HL-60/S4 treated with retinoic acid at 250 ng/mL for 4 days and 3 days (cell line): ENCODE results near the gene HSPA1L.

Experiments used
- in situ Hi-C: fragments of 300-500 bp; cut with MboI; formaldehyde crosslinking; loops from 2 replicates; pipeline ENCODE4 v1.7.0; 2022; ENCODE audit warnings: low sequenced_read_pairs

The HSPA1L gene

DNA sequence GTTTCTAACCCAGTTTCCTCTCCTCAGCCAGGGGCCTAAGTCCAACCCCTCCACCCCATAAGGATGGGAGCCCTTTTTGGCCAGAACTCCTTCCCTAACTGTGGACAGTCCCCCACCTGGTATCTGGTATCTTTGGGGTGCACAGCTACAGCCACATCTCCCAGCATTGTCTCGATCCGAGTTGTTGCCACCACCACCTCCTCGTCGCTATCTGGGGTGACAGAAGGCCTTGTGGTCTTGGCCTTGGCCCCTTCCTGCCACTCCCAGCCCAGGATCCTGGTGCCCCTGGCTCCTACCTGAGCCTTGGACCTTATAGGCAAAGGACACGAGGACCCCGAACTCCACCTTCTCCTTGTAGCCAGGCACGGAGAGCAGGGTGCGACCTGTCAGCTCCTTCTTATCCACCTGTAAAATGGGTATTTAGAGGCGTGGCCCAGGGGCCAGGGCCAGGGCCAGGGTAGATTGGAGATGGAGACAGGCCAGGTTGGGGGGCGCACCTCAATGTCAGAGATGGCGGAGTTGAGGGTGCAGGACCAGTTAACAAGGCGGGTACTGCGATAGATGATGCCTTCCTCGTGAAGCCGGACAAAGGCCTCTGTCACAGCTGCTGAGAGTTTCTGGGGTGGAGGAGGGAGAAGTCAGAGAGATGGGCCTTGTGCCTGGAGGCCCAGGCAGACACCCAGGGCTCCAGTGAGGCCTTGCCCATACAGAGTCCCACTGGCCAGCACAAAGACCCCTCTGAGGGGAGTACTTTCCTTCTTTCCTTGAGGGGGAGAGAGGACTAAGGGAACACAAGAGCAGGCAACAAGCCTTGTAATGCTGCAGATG, 30.8 kb downstream of the HSPA1L start:
- in situ Hi-C loops, result no loop called here

- in situ Hi-C loops, result no loop called here
Observed at GRCh38 chr6:31782126-31782855, 32.8 kb downstream of the HSPA1L start.

DNA sequence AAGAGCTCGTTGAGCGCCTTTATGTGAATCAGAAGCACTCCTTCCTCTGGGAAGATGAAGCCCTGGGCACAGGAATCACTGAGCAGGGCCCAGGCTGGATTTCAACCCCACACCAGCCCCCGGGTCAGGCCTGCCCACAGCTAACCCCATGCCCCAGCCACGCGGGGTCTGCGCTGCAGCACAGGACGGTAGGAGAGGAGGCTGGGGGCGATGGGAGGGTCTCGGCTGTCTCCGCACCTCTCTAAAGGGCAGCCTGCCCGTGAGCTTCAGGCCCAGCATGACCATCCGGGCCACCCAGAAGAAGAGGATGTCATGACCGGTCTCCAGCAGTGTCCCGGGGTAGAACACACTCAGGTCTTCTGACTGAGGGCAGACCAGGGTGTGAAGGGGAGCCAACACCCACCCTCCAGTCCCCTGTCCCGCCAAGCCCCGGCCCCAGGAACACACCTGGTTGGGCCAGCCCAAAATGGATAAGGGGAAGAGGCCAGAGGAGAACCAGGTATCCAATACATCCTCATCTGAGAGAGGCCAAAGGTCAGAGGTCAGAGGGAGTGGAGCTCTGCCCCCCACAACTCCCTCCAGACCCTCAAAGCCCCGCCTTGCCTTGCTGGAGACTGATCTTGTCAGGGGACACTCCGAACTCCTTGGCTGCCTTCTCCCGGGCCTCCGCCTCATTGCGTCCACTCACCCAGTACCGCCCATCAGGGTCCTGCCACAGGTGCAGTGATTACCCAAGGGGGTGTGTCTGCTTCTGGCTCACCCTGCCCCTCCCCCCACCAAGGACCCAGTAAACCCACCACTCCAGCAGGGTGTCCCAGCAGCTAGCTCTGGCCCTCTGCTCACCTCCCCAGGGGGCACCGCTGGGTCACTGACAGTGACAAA, 33.6 kb downstream of the HSPA1L start:
- in situ Hi-C loops, result no loop called here

DNA sequence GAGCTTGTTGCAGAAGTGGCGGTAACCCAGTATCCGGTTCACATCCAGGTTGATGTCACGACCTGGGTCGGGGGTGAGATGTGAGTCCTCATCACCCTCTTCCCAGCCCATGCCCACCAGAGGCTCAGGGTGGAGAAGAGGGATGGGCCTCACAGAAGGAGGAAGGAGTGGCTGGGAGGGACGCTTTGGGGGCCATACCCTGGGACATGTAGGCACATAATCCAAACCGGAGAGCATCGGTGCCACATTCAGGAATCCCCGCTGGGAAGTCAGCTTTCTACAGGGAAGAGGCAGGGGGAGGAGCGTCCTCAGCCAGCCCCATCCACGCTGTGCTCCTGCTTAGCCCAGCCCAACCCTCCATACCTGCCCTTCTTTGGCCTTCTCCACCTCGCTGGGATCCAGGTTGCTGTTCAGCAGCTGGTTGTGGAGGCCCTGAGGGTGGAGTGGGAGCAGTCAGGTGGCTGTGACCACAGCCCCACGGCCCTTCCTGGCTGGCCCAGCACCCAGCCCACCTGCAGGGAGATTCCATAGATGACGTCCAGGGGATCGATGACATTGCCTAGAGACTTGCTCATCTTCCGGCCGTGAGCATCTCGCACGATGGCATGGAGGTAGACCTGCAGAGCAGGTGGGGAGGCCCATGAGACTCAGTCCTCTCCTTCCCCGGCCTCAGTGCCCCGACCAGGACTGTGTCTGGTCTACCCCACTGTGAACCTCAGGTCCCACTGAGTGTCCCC, 34.4 kb downstream of the HSPA1L start:
- in situ Hi-C loops, result no loop called here

DNA sequence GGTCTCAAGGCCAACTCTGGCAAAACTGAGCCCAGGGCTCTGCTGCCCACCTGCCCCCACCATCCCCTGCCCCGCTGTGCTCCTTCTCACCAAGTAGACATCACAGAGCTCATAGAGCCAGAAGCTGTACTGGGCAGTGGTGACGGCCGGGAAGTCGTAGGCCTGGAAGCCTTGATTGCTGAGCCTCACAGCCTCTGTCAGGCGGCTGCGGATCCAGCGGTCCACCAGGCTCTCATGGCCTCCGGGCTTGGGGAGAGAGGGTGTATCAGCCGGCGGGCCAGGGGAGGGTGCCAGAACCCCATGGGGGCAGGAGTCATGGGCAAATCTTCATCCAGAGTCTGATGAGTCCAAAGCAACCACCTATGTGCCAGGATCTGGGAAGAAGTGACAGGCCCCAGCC, 35.2 kb downstream of the HSPA1L start:
- in situ Hi-C loops, result no loop called here

- in situ Hi-C loops, result no loop called here
Observed at GRCh38 chr6:31778999-31779885, 35.8 kb downstream of the HSPA1L start.

DNA sequence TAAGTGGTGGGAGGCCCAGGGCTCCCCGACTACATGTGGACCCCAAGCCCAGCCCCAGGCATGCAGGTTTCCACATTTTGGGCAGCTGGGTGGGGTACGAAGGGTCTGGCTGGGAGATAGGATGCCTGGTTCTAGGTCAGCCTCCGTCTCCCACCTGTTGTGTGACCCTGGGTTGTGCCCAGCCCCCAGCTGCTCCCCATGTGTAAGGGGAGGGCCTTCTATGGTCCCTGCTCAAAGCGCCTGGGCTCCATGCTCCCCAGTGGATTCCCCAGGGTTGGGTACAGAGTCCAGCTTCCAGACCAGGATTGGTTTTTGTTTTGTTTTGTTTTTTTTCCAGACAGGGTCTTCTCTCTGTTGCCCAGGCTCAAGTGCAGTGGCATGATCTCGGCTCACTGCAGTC, 36.9 kb downstream of the HSPA1L start:
- in situ Hi-C loops, result no loop called here

- in situ Hi-C loops, result no loop called here
Observed at GRCh38 chr6:31777667-31778050, 37.4 kb downstream of the HSPA1L start.

DNA sequence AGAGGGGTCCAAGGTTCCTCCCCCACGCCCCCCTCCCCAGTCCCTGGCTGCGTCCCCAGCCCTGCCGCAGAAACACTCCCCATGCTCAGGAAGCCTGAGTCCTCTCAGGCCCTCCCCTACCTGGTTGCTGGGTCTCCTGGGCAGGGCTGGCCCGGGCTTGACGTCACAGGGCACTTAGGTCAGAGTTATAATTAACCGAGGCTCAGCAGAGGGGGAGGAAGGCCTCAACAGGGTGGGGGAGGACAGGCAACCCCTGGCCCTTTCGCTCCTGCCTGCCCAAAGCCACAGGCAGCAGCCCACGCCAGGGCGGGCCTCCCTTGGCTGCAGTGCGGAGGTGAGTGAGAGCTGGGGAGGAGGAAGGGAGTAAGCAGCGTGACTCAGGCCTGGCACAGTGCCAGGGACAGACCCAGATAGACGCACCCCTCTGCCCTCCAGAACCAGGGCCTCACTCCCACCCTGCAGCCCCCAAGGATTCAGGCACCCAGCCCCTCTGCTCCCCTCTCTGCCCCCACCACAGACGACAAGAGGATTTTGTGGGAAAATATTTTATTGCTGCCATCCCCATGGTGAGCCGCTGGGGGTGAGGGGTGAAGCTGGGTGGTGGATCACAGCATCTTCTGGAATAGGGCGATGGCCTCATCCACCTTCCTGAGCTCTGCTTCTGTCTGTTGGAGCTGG, 38.0 kb downstream of the HSPA1L start, which contains the start of gene VWA7:
TSS of gene VWA7 (minus strand) at position 340 of the 678 bp plus-strand sequence. CDS start 549 bp downstream, outside the sequence.
- in situ Hi-C loops, result no loop called here

- in situ Hi-C loops, result no loop called here
Observed at GRCh38 chr6:31776485-31776988, 38.5 kb downstream of the HSPA1L start.

- in situ Hi-C loops, result no loop called here
Observed at GRCh38 chr6:31775633-31776484, 39.2 kb downstream of the HSPA1L start.

DNA sequence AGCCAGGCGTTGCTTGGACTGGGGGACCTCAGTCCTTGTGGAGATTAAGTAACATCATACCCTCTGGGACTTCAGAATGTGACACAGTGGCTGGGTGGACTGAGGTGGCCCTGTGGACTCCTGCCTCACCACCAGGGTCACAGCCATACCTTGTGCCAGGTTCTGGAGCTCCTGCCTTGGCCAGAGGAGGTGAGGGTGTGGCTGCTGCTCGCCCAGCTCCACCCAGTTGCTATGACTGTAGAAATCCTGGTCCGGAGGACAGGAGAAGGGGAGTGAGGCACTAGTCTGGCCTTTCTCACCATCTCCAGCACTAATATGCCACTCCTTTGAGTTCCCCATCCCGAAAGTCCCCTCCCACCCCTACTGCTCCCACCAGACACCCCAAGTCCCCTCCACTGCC, 39.9 kb downstream of the HSPA1L start:
- in situ Hi-C loops, result no loop called here

- in situ Hi-C loops, result no loop called here
Observed at GRCh38 chr6:31771992-31772358, 43.1 kb downstream of the HSPA1L start.

DNA sequence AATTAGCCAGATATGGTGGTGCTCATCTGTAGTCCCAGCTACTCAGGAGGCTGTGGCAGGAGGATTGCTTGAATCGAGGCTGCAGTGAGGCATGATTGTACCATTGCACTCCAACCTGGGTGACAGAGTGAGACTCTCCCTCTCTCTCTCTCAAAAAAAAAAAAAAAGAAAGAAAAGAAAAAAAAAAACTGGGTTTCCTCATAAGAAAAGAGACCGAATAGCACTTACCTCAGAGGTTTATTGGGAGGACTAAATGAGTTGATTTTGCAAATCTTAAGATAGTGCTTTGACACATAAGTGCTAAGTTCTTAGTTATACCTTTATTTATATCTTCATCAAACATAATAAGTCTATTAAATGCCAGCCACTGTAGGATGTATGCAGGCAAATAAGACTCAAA, 44.2 kb downstream of the HSPA1L start:
- in situ Hi-C loops, result no loop called here

GRCh38 chr6:31769684-31770371, 45.3 kb downstream of the HSPA1L start:
- in situ Hi-C loops, result no loop called here

DNA sequence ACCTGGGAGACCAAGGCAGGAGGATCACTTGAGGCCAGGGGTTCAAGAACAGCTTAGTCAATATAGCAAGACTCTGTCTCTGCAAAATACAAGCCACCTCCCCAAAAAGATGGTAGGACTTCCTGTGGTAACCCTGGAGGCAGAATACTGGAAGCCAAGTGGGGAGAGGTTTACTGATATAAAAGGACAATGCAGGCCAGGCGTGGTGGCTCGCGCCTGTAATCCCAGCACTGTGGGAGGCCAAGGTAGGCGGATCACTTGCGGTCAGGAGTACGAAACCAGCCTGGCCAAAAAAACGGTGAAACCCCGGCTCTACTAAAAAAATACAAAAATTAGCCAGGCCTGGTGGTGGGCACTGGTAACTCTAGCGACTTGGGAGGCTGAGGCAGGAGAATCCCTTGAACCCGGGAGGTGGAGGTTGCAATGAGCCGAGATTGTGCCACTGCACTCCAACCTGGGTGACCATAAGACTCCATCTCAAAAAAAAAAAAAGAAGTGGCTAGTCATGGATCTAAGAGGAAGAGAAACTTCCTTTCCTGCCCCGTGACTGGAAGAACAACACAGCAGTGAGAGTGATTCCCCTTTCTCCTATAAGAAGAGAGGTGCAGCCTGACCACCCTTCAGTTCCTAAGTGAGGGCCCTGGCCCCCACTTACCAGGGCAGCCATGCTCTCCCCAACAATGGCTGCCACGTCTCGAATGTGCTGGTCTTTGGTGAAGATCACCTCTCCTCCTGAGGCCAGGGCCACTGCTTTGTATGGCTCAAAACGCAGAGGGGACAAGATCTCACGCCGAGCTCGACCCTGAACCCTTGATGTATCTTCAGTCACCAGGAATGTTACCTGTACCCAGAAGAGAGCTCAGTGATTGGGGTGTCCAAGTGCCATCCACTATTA, 46.5 kb downstream of the HSPA1L start:
- in situ Hi-C loops, result no loop called here
